Midbrain (tissue), 1 donor: ENCODE data around the gene LSM14A.
"Not testable (repeated sequence)": the region's sequence is repeated elsewhere in the genome, so short reads cannot be mapped to it uniquely, and the experiment has no call there.

Source experiments
- DNase-seq: peaks from one replicate; lab custom pipeline; 2025; lab: John Stamatoyannopoulos, UW

Gene LSM14A

GRCh38 chr19:34228762-34229161, 56.5 kb downstream of the LSM14A start:
- no peak for DNase-seq

- no peak for DNase-seq
Measured at GRCh38 chr19:34229721-34230120, 57.4 kb downstream of the LSM14A start.

GRCh38 chr19:34230820-34231219, 58.5 kb downstream of the LSM14A start:
- DNase-seq = peak; percentile 19

- DNase-seq = no peak
Measured at GRCh38 chr19:34231439-34231838, 59.1 kb downstream of the LSM14A start.

GRCh38 chr19:34232566-34233481, 60.5 kb downstream of the LSM14A start:
- DNase-seq = peak; percentile 59

- DNase-seq = no peak
Measured at GRCh38 chr19:34235425-34235940, 63.2 kb downstream of the LSM14A start.

- DNase-seq = no peak
Measured at GRCh38 chr19:34236035-34236987, 64.0 kb downstream of the LSM14A start.

GRCh38 chr19:34237283-34237682, 65.0 kb downstream of the LSM14A start:
- no peak for DNase-seq

- no peak for DNase-seq
Measured at GRCh38 chr19:34237939-34238338, 65.6 kb downstream of the LSM14A start.

GRCh38 chr19:34241513-34242337, 69.4 kb downstream of the LSM14A start:
- no peak for DNase-seq

GRCh38 chr19:34243138-34243875, 71.0 kb downstream of the LSM14A start:
- DNase-seq = not testable (repeated sequence)

- DNase-seq = no peak
Measured at GRCh38 chr19:34243876-34244578, 71.7 kb downstream of the LSM14A start.

- no peak for DNase-seq
Measured at GRCh38 chr19:34244611-34245299, 72.5 kb downstream of the LSM14A start.

GRCh38 chr19:34246340-34246739, 74.0 kb downstream of the LSM14A start:
- DNase-seq = no peak

GRCh38 chr19:34248941-34249340, 76.6 kb downstream of the LSM14A start:
- no peak for DNase-seq

- DNase-seq = not testable (repeated sequence)
Measured at GRCh38 chr19:34253167-34253566, 80.9 kb downstream of the LSM14A start.

GRCh38 chr19:34253681-34254045, 81.4 kb downstream of the LSM14A start:
- DNase-seq = not testable (repeated sequence)

- DNase-seq = peak; percentile 85
Measured at GRCh38 chr19:34254046-34254697, 81.9 kb downstream of the LSM14A start, which contains the start of gene GARRE1. GARRE1 (plus strand) TSS chr19:34254554; CDS start chr19:34300474, 45,920 bp downstream.
